Gastrocnemius medialis (tissue), 4 donors: Measurements from ENCODE around the gene SLC9B2. TPM values are rescaled to one million over a fixed set of nuclear protein-coding genes. Genes with fewer than 3 reads are reported as not detected.
A peak's percentile ranks its signal among the peaks of the same experiment; 100 is the strongest.

ENCODE experiments used
- ATAC-seq, 2 donors: fragments of 150-250 bp; one replicate each; pipeline ENCODE4 v1.9.1; 2016
- DNase-seq, 2 donors: peaks; one replicate each; pipeline ENCODE4 v3.0.0-alpha.2; 2019
- H3K27ac ChIP-seq, 4 donors: fragments of 200-600 bp; sonication (generic); 1 replicate in 1 of 4; 2 replicates in 3 of 4; pipeline ENCODE4 v1.5.1; 2016 to 2018; ENCODE audit warnings: mild to moderate bottlenecking in 2 of 4, moderate library complexity in 1 of 4
- H3K27me3 ChIP-seq, 3 donors: fragments of 200-600 bp; sonication (generic) in 2 of 3; 1 replicate in 1 of 3; 2 replicates in 2 of 3; pipeline versions ENCODE4 v1.5.1 to v1.6.0; 2016 to 2019; ENCODE audit warnings: mild to moderate bottlenecking in 1 of 3, moderate library complexity in 1 of 3
- H3K36me3 ChIP-seq, 2 donors: fragments of 200-600 bp; sonication (generic) in 1 of 2; one replicate each; pipeline ENCODE4 v1.5.1; 2017 to 2018
- H3K4me1 ChIP-seq, 2 donors: fragments of 200-600 bp; sonication (generic) in 1 of 2; one replicate each; pipeline ENCODE4 v1.5.1; 2016 to 2017; ENCODE audit warnings: mild to moderate bottlenecking in 2 of 2
- H3K4me3 ChIP-seq, 4 donors: fragments of 200-600 bp; sonication (generic) in 3 of 4; 1 replicate in 1 of 4; 2 replicates in 3 of 4; pipeline ENCODE4 v1.5.1; 2016 to 2019; ENCODE audit warnings: mild to moderate bottlenecking in 2 of 4
- H3K9me3 ChIP-seq, 3 donors: fragments of 200-600 bp; sonication (generic) in 2 of 3; 1 replicate in 1 of 3; 2 replicates in 2 of 3; pipeline ENCODE4 v1.5.1; 2016 to 2019
- POLR2A ChIP-seq, 2 donors: fragments of 450-650 bp; IDR thresholded peaks; one replicate each; pipeline ENCODE4 v1.6.1; 2017; ENCODE audit warnings: antibody characterized with exemption in 2 of 2, mild to moderate bottlenecking in 2 of 2, moderate library complexity in 2 of 2
- in situ Hi-C, 4 donors: fragments of 200-750 bp; cut with MboI; loops; one replicate each; pipeline versions ENCODE4 v1.15.0 to v1.8.0; 2017; ENCODE audit warnings: low sequenced_read_pairs in 4 of 4
- intact Hi-C: fragments of 100-400 bp; cut with DNase I; formaldehyde crosslinking; loops from one replicate; pipeline ENCODE4 v1.15.1; 2023; ENCODE audit warnings: low total_unique reads
- total RNA-seq, 4 donors: library from RNA; depleted of rRNA; stranded (reverse); fragments of >200 nt; gene quantifications; one replicate each; pipeline versions ENCODE4 v1.1.0 to v1.2.3, GENCODE V29; 2016
- TF ChIP-seq, protein P1 (sequence below), 5 experiments: fragments of 450-650 bp in 3 of 5; fragments of 200-600 bp in 2 of 5; sonication (generic) in 2 of 5; IDR thresholded peaks in 4 of 5; conservative IDR thresholded peaks in 1 of 5; 1 replicate in 4 of 5; 2 replicates in 1 of 5; pipeline ENCODE4 v1.5.1; 2016 to 2019; ENCODE audit warnings: antibody characterized with exemption in 5 of 5, mild to moderate bottlenecking in 3 of 5, moderate library complexity in 3 of 5

SLC9B2 gene
- total RNA-seq, 4 donors from 2014 or later: 2.0 to 6.1 (median 2.3) TPM

GRCh38 chr4:103086551-103086950 is 10.0 kb upstream of the SLC9B2 start:
- no peak overlapping the region for H3K27ac ChIP-seq
- ATAC-seq: no peak
- peaks cover 0 to 73% of the 10 kb centered on the region in 2 donors for H3K36me3 ChIP-seq
- in situ Hi-C loops: no loop called here
- H3K9me3 ChIP-seq: no peaks in the 10 kb centered on the region
- TF ChIP-seq POLR2A (IDR thresholded peaks at IDR 0.05): no peak
- TF ChIP-seq, protein P1, sequence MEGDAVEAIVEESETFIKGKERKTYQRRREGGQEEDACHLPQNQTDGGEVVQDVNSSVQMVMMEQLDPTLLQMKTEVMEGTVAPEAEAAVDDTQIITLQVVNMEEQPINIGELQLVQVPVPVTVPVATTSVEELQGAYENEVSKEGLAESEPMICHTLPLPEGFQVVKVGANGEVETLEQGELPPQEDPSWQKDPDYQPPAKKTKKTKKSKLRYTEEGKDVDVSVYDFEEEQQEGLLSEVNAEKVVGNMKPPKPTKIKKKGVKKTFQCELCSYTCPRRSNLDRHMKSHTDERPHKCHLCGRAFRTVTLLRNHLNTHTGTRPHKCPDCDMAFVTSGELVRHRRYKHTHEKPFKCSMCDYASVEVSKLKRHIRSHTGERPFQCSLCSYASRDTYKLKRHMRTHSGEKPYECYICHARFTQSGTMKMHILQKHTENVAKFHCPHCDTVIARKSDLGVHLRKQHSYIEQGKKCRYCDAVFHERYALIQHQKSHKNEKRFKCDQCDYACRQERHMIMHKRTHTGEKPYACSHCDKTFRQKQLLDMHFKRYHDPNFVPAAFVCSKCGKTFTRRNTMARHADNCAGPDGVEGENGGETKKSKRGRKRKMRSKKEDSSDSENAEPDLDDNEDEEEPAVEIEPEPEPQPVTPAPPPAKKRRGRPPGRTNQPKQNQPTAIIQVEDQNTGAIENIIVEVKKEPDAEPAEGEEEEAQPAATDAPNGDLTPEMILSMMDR (IDR thresholded peaks at IDR 0.05 in 4 of 5, conservative IDR thresholded peaks at IDR 0.05 in 1 of 5): no peak
- DNase-seq: no peak
- intact Hi-C loops: no loop called here
- H3K4me1 ChIP-seq: no peaks in the 10 kb centered on the region
- H3K27me3 ChIP-seq: no peaks in the 10 kb centered on the region
- no peak overlapping the region for H3K4me3 ChIP-seq

GRCh38 chr4:103085555-103086196 is 9.1 kb upstream of the SLC9B2 start:
- Histone ChIP-seq H3K36me3 (peaks cover 0 to 75% of the 10 kb centered on the region in 2 donors), H3K27ac (no peak overlapping the region), H3K4me1 (no peaks in the 10 kb centered on the region), H3K4me3 (no peak overlapping the region), H3K9me3 (no peaks in the 10 kb centered on the region), H3K27me3 (no peaks in the 10 kb centered on the region)
- DNase-seq: no peak
- no peak for ATAC-seq
- no peak for TF ChIP-seq POLR2A (IDR thresholded peaks at IDR 0.05)
- TF ChIP-seq, protein P1 (IDR thresholded peaks at IDR 0.05 in 4 of 5, conservative IDR thresholded peaks at IDR 0.05 in 1 of 5): no peak
- intact Hi-C loops (no loop called here), in situ Hi-C loops (no loop called here)

GRCh38 chr4:103079621-103080020 is 3.1 kb upstream of the SLC9B2 start:
- intact Hi-C loops (loop anchor here (5.0 kb wide), 1 partner anchor 252 kb away; the partner anchor contains the start of gene UBE2D3), in situ Hi-C loops (no loop called here)
- Histone ChIP-seq H3K4me3 (no peak overlapping the region), H3K27ac (no peak overlapping the region), H3K27me3 (no peaks in the 10 kb centered on the region), H3K4me1 (peaks cover 6 to 21% of the 10 kb centered on the region in 2 donors), H3K9me3 (no peaks in the 10 kb centered on the region), H3K36me3 (peaks cover 0 to 20% of the 10 kb centered on the region in 2 donors)
- no peak for TF ChIP-seq POLR2A (IDR thresholded peaks at IDR 0.05)
- ATAC-seq (no peak), DNase-seq (no peak)

DNA sequence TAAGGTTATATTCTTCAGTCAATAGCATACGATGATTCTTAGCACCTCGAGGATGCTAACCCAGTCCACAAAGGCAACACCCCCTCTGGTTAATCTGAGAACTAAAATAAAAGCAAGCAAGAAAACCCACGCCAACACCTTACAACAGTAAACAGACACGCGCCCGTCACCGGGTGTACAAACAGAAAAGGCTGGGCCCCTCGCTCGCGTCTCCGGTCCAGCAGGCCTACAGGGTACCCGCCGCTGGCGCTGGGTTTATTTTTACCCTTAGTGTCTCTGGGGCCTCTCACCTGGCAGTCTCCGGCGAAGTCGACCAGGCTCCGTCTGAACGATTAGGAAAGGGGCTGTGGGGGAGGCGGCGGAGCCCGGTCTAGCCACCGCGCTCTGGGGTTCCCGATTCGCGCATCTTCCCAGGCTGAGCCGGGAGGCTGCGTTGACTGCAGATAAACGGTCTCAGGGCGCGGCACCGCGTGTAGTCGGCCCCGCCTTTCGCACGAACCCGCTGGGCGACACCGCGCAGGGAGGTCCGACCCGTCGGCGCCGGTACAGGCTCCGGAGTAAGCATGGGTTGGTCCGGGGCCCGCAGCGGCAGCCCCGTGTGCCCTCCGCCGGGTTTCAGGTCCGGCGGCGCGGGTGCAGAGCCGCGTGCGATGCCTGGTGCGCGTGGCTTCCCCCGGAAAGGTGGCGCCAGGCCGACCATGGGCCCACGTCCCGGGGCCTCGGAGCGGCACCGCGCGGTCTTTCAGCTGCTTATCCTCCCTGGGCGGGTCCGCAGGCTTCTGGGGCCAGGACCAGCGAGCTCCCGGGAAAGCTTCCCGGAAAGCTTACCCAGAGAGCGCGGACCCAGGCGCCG is 441 bp downstream of the SLC9B2 start:
- intact Hi-C loops (loop anchor here (2.0 to 5.0 kb wide), 4 partner anchors 23 to 249 kb away; partner anchors contain the start of genes BDH2 and UBE2D3), in situ Hi-C loops (no loop called here)
- no peaks in the 10 kb centered on the region for H3K9me3 ChIP-seq
- peak overlapping the region; percentile 69 to 94 (median 78) for H3K4me3 ChIP-seq
- H3K27me3 ChIP-seq: no peaks in the 10 kb centered on the region
- peak overlapping the region; percentile 79 to 95 (median 82) for H3K27ac ChIP-seq
- TF ChIP-seq, protein P1 (IDR thresholded peaks at IDR 0.05 in 4 of 5, conservative IDR thresholded peaks at IDR 0.05 in 1 of 5): no peak
- peak; percentile 13 to 45 for TF ChIP-seq POLR2A (IDR thresholded peaks at IDR 0.05)
- DNase-seq (peak; percentile 27 to 50), ATAC-seq (peak; percentile 77 to 82)
- H3K36me3 ChIP-seq: peaks cover 0 to 8% of the 10 kb centered on the region in 2 donors
- peaks cover 6 to 21% of the 10 kb centered on the region in 2 donors for H3K4me1 ChIP-seq

DNA sequence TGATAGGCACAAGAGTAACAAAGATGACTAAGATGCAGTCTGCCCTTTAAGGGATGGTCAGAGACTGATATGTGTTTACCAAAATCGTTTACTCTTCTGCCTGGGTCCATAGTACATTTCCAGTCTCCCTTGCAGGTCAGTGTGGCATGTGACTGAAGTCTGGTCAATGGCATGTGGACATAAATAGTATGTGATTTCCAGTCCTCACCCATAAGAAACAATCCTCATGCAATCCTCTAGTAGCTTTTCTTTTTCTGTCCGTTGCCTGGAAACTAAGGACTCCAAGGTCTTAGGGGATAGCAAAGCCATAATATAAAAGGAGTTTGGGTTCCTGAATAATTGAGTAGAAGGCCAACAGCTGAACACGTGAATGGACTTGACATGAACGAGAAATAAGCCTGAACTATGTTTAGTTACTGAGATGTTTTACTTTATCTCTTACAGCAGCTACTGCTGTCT is 1.1 kb downstream of the SLC9B2 start:
- Histone ChIP-seq H3K9me3 (no peaks in the 10 kb centered on the region), H3K27me3 (no peaks in the 10 kb centered on the region), H3K36me3 (peaks cover 0 to 2% of the 10 kb centered on the region in 2 donors), H3K27ac (peak overlapping the region; percentile 79 to 95 (median 82)), H3K4me1 (peaks cover 6 to 21% of the 10 kb centered on the region in 2 donors), H3K4me3 (peak overlapping the region; percentile 69 to 94 (median 78))
- no peak for TF ChIP-seq POLR2A (IDR thresholded peaks at IDR 0.05)
- TF ChIP-seq, protein P1 (IDR thresholded peaks at IDR 0.05 in 4 of 5, conservative IDR thresholded peaks at IDR 0.05 in 1 of 5): no peak
- in situ Hi-C loops: no loop called here
- intact Hi-C loops: loop anchor here (2.0 to 5.0 kb wide), 2 partner anchors 23 to 248 kb away; partner anchors contain the start of gene UBE2D3
- DNase-seq: no peak
- peak in 1 of 2 donors; percentile 46 for ATAC-seq
